Measurements from ENCODE around the gene GART. TPM values are rescaled to one million over a fixed set of nuclear protein-coding genes. Genes with fewer than 3 reads are reported as not detected.

The GART gene
- total RNA-seq, 2 donors from 2014 or later = 52.7 to 100 TPM

DNA sequence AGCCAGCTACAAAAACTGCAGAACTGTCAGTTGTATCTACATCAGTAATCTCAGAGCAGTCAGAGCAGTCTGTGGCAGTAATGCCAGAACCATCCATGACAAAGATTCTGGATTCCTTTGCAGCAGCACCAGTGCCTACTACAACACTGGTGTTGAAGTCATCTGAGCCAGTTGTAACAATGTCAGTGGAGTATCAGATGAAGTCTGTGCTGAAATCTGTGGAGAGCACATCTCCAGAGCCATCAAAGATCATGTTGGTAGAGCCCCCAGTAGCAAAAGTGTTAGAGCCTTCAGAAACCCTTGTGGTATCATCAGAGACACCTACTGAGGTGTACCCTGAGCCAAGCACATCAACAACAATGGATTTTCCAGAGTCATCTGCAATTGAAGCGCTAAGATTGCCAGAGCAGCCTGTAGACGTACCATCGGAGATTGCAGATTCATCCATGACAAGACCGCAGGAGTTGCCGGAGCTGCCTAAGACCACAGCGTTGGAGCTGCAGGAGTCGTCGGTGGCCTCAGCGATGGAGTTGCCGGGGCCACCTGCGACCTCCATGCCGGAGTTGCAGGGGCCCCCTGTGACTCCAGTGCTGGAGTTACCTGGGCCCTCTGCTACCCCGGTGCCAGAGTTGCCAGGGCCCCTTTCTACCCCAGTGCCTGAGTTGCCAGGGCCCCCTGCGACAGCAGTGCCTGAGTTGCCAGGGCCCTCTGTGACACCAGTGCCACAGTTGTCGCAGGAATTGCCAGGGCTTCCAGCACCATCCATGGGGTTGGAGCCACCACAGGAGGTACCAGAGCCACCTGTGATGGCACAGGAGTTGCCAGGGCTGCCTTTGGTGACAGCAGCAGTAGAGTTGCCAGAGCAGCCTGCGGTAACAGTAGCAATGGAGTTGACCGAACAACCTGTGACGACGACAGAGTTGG, 8.2 kb upstream of the GART start:
- no peak overlapping the region for H3K4me3 ChIP-seq
- peaks cover 5% of the 10 kb centered on the region for H3K4me1 ChIP-seq
- H3K27ac ChIP-seq = no peak overlapping the region
- H3K9ac ChIP-seq (ENCODE audit: low read depth in 2 of 2, low read length in 2 of 2) = no peak overlapping the region
- H3K27me3 ChIP-seq = no peaks in the 10 kb centered on the region
- H3K9me3 ChIP-seq = no peaks in the 10 kb centered on the region
- peaks cover 32% of the 10 kb centered on the region for H3K36me3 ChIP-seq
- TF ChIP-seq, protein P1, sequence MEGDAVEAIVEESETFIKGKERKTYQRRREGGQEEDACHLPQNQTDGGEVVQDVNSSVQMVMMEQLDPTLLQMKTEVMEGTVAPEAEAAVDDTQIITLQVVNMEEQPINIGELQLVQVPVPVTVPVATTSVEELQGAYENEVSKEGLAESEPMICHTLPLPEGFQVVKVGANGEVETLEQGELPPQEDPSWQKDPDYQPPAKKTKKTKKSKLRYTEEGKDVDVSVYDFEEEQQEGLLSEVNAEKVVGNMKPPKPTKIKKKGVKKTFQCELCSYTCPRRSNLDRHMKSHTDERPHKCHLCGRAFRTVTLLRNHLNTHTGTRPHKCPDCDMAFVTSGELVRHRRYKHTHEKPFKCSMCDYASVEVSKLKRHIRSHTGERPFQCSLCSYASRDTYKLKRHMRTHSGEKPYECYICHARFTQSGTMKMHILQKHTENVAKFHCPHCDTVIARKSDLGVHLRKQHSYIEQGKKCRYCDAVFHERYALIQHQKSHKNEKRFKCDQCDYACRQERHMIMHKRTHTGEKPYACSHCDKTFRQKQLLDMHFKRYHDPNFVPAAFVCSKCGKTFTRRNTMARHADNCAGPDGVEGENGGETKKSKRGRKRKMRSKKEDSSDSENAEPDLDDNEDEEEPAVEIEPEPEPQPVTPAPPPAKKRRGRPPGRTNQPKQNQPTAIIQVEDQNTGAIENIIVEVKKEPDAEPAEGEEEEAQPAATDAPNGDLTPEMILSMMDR (IDR thresholded peaks at IDR 0.05) = no peak
- intact Hi-C loops (cut with DNase I) = no loop called here
- DNase-seq = no peak

DNA sequence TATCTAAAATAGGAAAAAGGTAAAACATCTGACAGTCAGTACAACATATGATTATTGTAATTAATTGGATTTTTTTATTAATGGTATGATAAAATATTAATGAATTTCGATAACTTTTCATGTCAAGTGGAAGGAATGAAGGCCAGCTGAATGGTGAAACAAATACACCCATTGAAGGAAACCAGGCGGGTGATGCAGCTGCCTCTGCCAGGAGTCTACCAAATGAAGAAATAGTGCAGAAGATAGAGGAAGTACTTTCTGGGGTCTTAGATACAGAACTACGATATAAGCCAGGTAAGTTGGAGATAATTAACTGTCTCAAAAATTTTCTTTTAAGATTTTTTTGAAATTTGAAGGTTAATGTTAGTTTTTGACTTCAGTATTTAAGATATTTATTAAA, 4.2 kb upstream of the GART start:
- no peak overlapping the region for H3K9ac ChIP-seq (ENCODE audit: low read depth in 2 of 2, low read length in 2 of 2)
- no peak for DNase-seq
- TF ChIP-seq, protein P1 (IDR thresholded peaks at IDR 0.05) = no peak
- H3K4me3 ChIP-seq = no peak overlapping the region
- no peaks in the 10 kb centered on the region for H3K9me3 ChIP-seq
- H3K27me3 ChIP-seq = no peaks in the 10 kb centered on the region
- peaks cover 17% of the 10 kb centered on the region for H3K36me3 ChIP-seq
- no peak overlapping the region for H3K27ac ChIP-seq
- intact Hi-C loops (cut with DNase I) = no loop called here
- peaks cover 7% of the 10 kb centered on the region for H3K4me1 ChIP-seq

DNA sequence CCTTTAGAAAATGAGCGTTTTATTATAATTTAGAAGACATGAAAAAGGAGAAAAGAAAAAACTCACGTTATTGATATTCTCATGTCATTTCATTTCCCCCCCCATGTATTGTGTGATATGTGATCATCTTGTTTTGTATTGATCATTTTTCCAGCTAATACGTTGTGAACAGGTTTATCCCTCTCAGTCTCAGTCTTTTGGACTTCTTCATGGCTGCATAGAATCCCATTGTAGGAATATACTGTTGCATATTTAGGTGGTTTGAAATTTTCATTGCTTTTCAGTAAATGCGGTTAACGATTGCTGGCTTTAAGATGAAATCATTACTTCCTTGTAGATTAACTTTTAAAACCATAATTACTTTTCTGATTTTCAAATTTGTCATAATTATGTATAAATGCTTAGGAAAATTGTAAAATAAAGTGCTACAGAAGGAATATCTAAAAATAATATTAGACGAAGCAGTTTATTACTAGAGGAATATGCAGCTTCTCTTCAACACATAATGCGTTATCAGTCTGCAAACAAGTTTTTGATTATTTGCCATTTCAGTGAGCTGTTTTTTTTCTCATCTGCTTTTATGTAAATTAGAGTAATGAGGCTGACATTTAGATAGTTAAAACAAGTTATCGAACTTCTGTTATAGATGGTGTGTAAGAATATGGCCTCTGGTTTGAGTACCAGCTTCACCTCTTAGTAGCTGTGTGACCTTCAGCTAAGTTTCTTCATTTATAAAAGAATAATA, 2.7 kb upstream of the GART start:
- Histone ChIP-seq H3K9ac (ENCODE audit: low read depth in 2 of 2, low read length in 2 of 2) (no peak overlapping the region), H3K4me1 (peaks cover 10% of the 10 kb centered on the region), H3K27ac (no peak overlapping the region), H3K36me3 (peaks cover 2% of the 10 kb centered on the region), H3K27me3 (no peaks in the 10 kb centered on the region), H3K4me3 (peak overlapping the region; percentile 59), H3K9me3 (no peaks in the 10 kb centered on the region)
- intact Hi-C loops (cut with DNase I) = loop anchor here (5.0 kb wide), 2 partner anchors 43 to 62 kb away; partner anchors contain the start of gene DONSON
- TF ChIP-seq, protein P1 (IDR thresholded peaks at IDR 0.05) = no peak
- no peak for DNase-seq

DNA sequence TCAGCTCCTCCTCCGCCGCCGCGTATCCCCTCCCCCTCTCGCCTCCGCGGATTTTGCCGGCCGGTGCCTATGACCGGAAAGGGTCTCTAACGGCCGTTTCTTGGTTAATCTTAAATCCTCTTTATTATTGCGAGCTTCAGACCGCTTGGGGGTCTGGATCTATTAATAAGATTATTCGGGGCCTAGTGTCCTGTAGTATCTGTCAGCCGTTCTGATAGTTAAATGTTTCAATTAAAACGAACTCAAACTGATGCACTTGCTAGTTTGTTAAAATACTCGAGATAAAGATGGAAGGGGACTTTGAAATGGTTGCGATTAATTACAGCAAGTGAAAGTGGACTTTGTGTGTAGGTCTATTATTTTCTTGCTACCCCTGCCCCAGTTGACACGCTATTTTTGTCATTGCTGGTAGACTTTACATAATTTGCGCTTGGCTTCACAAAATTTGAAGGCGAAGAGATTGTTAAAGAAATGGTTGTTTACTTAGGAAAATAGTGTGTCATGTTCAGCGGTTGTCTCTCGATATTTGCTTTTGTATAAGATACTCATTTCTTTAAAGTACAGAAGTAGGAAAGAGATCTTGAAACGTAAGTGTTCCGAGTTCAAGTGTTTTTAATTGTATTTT, 1.7 kb upstream of the GART start:
- Histone ChIP-seq H3K27me3 (no peaks in the 10 kb centered on the region), H3K27ac (peak overlapping the region; percentile 99), H3K9ac (ENCODE audit: low read depth in 2 of 2, low read length in 2 of 2) (peak overlapping the region; percentile 83 to 99), H3K9me3 (no peaks in the 10 kb centered on the region), H3K4me3 (peak overlapping the region; percentile 59), H3K4me1 (peaks cover 10% of the 10 kb centered on the region), H3K36me3 (no peaks in the 10 kb centered on the region)
- peak; percentile 81 for DNase-seq
- TF ChIP-seq, protein P1 (IDR thresholded peaks at IDR 0.05) = no peak
- intact Hi-C loops (cut with DNase I) = loop anchor here (5.0 kb wide), 2 partner anchors 44 to 61 kb away; partner anchors contain the start of gene DONSON
